HEK293 (cell line): ENCODE data around the gene ADAMTS13.

Experiments used
- CTCF ChIA-PET: fragments of 350-600 bp; formaldehyde crosslinking; extraction: SDS; loops from one replicate; lab custom pipeline; 2021; ENCODE audit warnings: antibody characterized with exemption; lab: Yijun Ruan, JAX
- POLR2A ChIA-PET: fragments of 300-600 bp; formaldehyde crosslinking; extraction: SDS; loops from one replicate; lab custom pipeline; 2020; ENCODE audit warnings: antibody characterized with exemption, inconsistent platforms; lab: Yijun Ruan, JAX
- H3K27ac ChIP-seq: fragments of 200-500 bp; sonication (Bioruptor generic); 2 replicates; pipeline ENCODE4 v1.5.1; 2014; ENCODE audit warnings: low read depth, low read length, control low read depth, inconsistent platforms; ENCODE audit errors: extremely low read depth
- H3K36me3 ChIP-seq, 2 experiments: fragments of 200-500 bp in 1 of 2; sonication (Bioruptor generic) in 1 of 2; 1 replicate in 1 of 2; 2 replicates in 1 of 2; pipeline ENCODE4 v1.5.1; 2014 to 2017; ENCODE audit warnings: inconsistent platforms in 2 of 2, low read length in 2 of 2; ENCODE audit not compliant: control insufficient read depth in 2 of 2, insufficient read depth in 1 of 2
- H3K4me1 ChIP-seq: fragments of 200-500 bp; sonication (Bioruptor generic); 2 replicates; pipeline ENCODE4 v1.5.1; 2014; ENCODE audit warnings: mild to moderate bottlenecking, low read length, inconsistent platforms; ENCODE audit not compliant: control insufficient read depth, insufficient read depth
- H3K4me3 ChIP-seq: 2 replicates; pipeline ENCODE4 v1.5.1; 2011; ENCODE audit warnings: low read depth, mild to moderate bottlenecking, control low read depth, low read length, moderate library complexity
- H3K9me3 ChIP-seq: fragments of 200-500 bp; sonication (Bioruptor generic); 2 replicates; pipeline ENCODE4 v1.5.1; 2014; ENCODE audit warnings: low read depth, low read length, inconsistent platforms; ENCODE audit not compliant: control insufficient read depth, insufficient read depth
- BCL6B ChIP-seq: fragments of 450-650 bp; formaldehyde crosslinking; IDR thresholded peaks from 2 replicates; pipeline ENCODE4 v1.5.1; 2017; ENCODE audit warnings: missing biosample characterization, missing genetic modification characterization
- EGR2 ChIP-seq: fragments of 450-650 bp; formaldehyde crosslinking; IDR thresholded peaks from 2 replicates; pipeline ENCODE4 v1.5.1; 2016; ENCODE audit warnings: low read depth, missing biosample characterization, missing genetic modification characterization
- GLI4 ChIP-seq: fragments of 450-650 bp; formaldehyde crosslinking; IDR thresholded peaks from 2 replicates; pipeline ENCODE4 v1.5.1; 2016; ENCODE audit warnings: missing biosample characterization, missing genetic modification characterization
- GLIS1 ChIP-seq: fragments of 450-650 bp; formaldehyde crosslinking; IDR thresholded peaks from 2 replicates; pipeline ENCODE4 v1.5.1; 2016; ENCODE audit warnings: missing biosample characterization, missing genetic modification characterization
- KLF10 ChIP-seq: fragments of 450-650 bp; IDR thresholded peaks from 2 replicates; pipeline ENCODE4 v1.5.1; 2018; ENCODE audit warnings: missing biosample characterization, mild to moderate bottlenecking, missing genetic modification characterization
- KLF16 ChIP-seq: fragments of 450-650 bp; formaldehyde crosslinking; IDR thresholded peaks from 2 replicates; pipeline ENCODE4 v1.5.1; 2017; ENCODE audit warnings: missing biosample characterization, missing genetic modification characterization
- PRDM1 ChIP-seq: fragments of 450-650 bp; formaldehyde crosslinking; IDR thresholded peaks from 2 replicates; pipeline ENCODE4; 2016; ENCODE audit warnings: missing biosample characterization, missing genetic modification characterization
- ZEB2 ChIP-seq: fragments of 450-650 bp; formaldehyde crosslinking; IDR thresholded peaks from 2 replicates; pipeline ENCODE4 v1.5.1; 2016; ENCODE audit warnings: missing biosample characterization, missing genetic modification characterization
- ZIC2 ChIP-seq: fragments of 450-650 bp; formaldehyde crosslinking; IDR thresholded peaks from 2 replicates; pipeline ENCODE4 v1.5.1; 2016; ENCODE audit warnings: missing biosample characterization, missing genetic modification characterization
- ZNF132 ChIP-seq: fragments of 450-650 bp; formaldehyde crosslinking; IDR thresholded peaks from 2 replicates; pipeline ENCODE4 v1.5.1; 2017; ENCODE audit warnings: missing biosample characterization, missing genetic modification characterization, borderline replicate concordance
- ZNF146 ChIP-seq: fragments of 450-650 bp; formaldehyde crosslinking; IDR thresholded peaks from 2 replicates; pipeline ENCODE4 v1.5.1; 2016; ENCODE audit warnings: missing biosample characterization, missing genetic modification characterization
- ZNF174 ChIP-seq: fragments of 450-650 bp; formaldehyde crosslinking; IDR thresholded peaks from 2 replicates; pipeline ENCODE4 v1.5.0; 2017; ENCODE audit warnings: missing biosample characterization, mild to moderate bottlenecking, missing genetic modification characterization
- ZNF184 ChIP-seq: fragments of 450-650 bp; IDR thresholded peaks from 2 replicates; pipeline ENCODE4 v1.5.1; 2018; ENCODE audit warnings: missing biosample characterization, mild to moderate bottlenecking, missing genetic modification characterization
- ZNF202 ChIP-seq: fragments of 450-650 bp; formaldehyde crosslinking; IDR thresholded peaks from 2 replicates; pipeline ENCODE4 v1.5.1; 2016; ENCODE audit warnings: missing biosample characterization, missing genetic modification characterization, borderline replicate concordance
- ZNF223 ChIP-seq: fragments of 450-650 bp; formaldehyde crosslinking; IDR thresholded peaks from 2 replicates; pipeline ENCODE4 v1.5.1; 2016; ENCODE audit warnings: missing biosample characterization, missing genetic modification characterization
- ZNF23 ChIP-seq: fragments of 450-650 bp; formaldehyde crosslinking; IDR thresholded peaks from 2 replicates; pipeline ENCODE4 v1.5.1; 2016; ENCODE audit warnings: missing biosample characterization, missing genetic modification characterization, borderline replicate concordance
- ZNF248 ChIP-seq: fragments of 450-650 bp; formaldehyde crosslinking; IDR thresholded peaks from 2 replicates; pipeline ENCODE4 v1.5.1; 2017; ENCODE audit warnings: missing biosample characterization, missing genetic modification characterization
- ZNF341 ChIP-seq: fragments of 450-650 bp; formaldehyde crosslinking; IDR thresholded peaks from 2 replicates; pipeline ENCODE4; 2016; ENCODE audit warnings: low read depth, missing biosample characterization, missing genetic modification characterization
- ZNF37A ChIP-seq: fragments of 450-650 bp; IDR thresholded peaks from 2 replicates; pipeline ENCODE4 v1.5.1; 2018; ENCODE audit warnings: missing biosample characterization, missing genetic modification characterization
- ZNF423 ChIP-seq: fragments of 450-650 bp; formaldehyde crosslinking; IDR thresholded peaks from 2 replicates; pipeline ENCODE4 v1.5.1; 2016; ENCODE audit warnings: missing biosample characterization, missing genetic modification characterization
- ZNF473 ChIP-seq: fragments of 450-650 bp; formaldehyde crosslinking; IDR thresholded peaks from 2 replicates; pipeline ENCODE4 v1.5.1; 2017; ENCODE audit warnings: missing biosample characterization, missing genetic modification characterization
- ZNF501 ChIP-seq: fragments of 450-650 bp; formaldehyde crosslinking; IDR thresholded peaks from 2 replicates; pipeline ENCODE4 v1.5.1; 2016; ENCODE audit warnings: missing biosample characterization, missing genetic modification characterization
- ZNF544 ChIP-seq: fragments of 450-650 bp; formaldehyde crosslinking; IDR thresholded peaks from 2 replicates; pipeline ENCODE4 v1.5.0; 2017; ENCODE audit warnings: missing biosample characterization, missing genetic modification characterization
- ZNF548 ChIP-seq: fragments of 450-650 bp; formaldehyde crosslinking; IDR thresholded peaks from 2 replicates; pipeline ENCODE4 v1.5.1; 2016; ENCODE audit warnings: missing biosample characterization, missing genetic modification characterization
- ZNF626 ChIP-seq: fragments of 450-650 bp; sonication (Bioruptor Pico); formaldehyde crosslinking; IDR thresholded peaks from 2 replicates; pipeline ENCODE4 v1.5.1; 2018; ENCODE audit warnings: missing biosample characterization, missing genetic modification characterization, inconsistent platforms
- ZNF629 ChIP-seq: fragments of 450-650 bp; formaldehyde crosslinking; IDR thresholded peaks from 2 replicates; pipeline ENCODE4 v1.5.1; 2017; ENCODE audit warnings: missing biosample characterization, missing genetic modification characterization
- ZNF654 ChIP-seq: fragments of 450-650 bp; formaldehyde crosslinking; IDR thresholded peaks from 2 replicates; pipeline ENCODE4 v1.5.1; 2016; ENCODE audit warnings: low read depth, missing biosample characterization, missing genetic modification characterization
- ZNF660 ChIP-seq: fragments of 450-650 bp; IDR thresholded peaks from 2 replicates; pipeline ENCODE4 v1.5.1; 2018; ENCODE audit warnings: missing biosample characterization, mild to moderate bottlenecking, missing genetic modification characterization
- ZNF664 ChIP-seq: fragments of 450-650 bp; formaldehyde crosslinking; IDR thresholded peaks from 2 replicates; pipeline ENCODE4 v1.5.1; 2016; ENCODE audit warnings: missing biosample characterization, missing genetic modification characterization
- ZNF670 ChIP-seq: fragments of 450-650 bp; formaldehyde crosslinking; IDR thresholded peaks from 2 replicates; pipeline ENCODE4 v1.5.1; 2016; ENCODE audit warnings: missing biosample characterization, missing genetic modification characterization, low read depth
- ZNF707 ChIP-seq: fragments of 450-650 bp; formaldehyde crosslinking; IDR thresholded peaks from 2 replicates; pipeline ENCODE4 v1.5.1; 2016; ENCODE audit warnings: missing biosample characterization, missing genetic modification characterization
- ZNF791 ChIP-seq: fragments of 450-650 bp; formaldehyde crosslinking; IDR thresholded peaks from 2 replicates; pipeline ENCODE4 v1.5.1; 2016; ENCODE audit warnings: missing biosample characterization, missing genetic modification characterization
- TF ChIP-seq, protein P1 (sequence below): fragments of 450-650 bp; formaldehyde crosslinking; IDR thresholded peaks from 2 replicates; pipeline ENCODE4 v1.5.1; 2017; ENCODE audit warnings: missing biosample characterization, missing genetic modification characterization
- TF ChIP-seq, protein P2 (sequence below): fragments of 450-650 bp; formaldehyde crosslinking; IDR thresholded peaks from 2 replicates; pipeline ENCODE4 v1.5.1; 2016; ENCODE audit warnings: missing biosample characterization, missing genetic modification characterization

Gene ADAMTS13

GRCh38 chr9:133406480-133407307 lies 15.5 kb upstream of the ADAMTS13 start:
- H3K9me3 ChIP-seq, result no peaks in the 10 kb centered on the region
- H3K4me1 ChIP-seq, result no peaks in the 10 kb centered on the region
- H3K4me3 ChIP-seq, result no peak overlapping the region
- H3K36me3 ChIP-seq, result peaks cover 5 to 89% of the 10 kb centered on the region in 2 experiments; a peak in 2 of 3 replicates
- ChIA-PET CTCF (interaction anchor here (0.6 to 4.8 kb wide), 8 partner anchors 9 to 151 kb away, joined by 3 to 24 read pairs (median 8); no protein-coding TSS in a partner anchor), POLR2A (no interaction called here)
- no peak overlapping the region for H3K27ac ChIP-seq
- no peak for TF ChIP-seq PRDM1 (tag by site-specific recombination)
- TF ChIP-seq GLI4 (tag by site-specific recombination), result no peak
- no peak for TF ChIP-seq ZNF341 (tag by site-specific recombination)
- no peak for TF ChIP-seq ZEB2 (tag by site-specific recombination)
- no peak for TF ChIP-seq ZNF248
- peak; percentile 57; the same call in 1 of the 2 replicates for TF ChIP-seq ZNF660 (tag by site-specific recombination)
- no peak; the same call in 1 of the 2 replicates for TF ChIP-seq ZNF501 (tag by site-specific recombination)
- TF ChIP-seq ZNF548 (tag by site-specific recombination), result no peak
- TF ChIP-seq, protein P1, sequence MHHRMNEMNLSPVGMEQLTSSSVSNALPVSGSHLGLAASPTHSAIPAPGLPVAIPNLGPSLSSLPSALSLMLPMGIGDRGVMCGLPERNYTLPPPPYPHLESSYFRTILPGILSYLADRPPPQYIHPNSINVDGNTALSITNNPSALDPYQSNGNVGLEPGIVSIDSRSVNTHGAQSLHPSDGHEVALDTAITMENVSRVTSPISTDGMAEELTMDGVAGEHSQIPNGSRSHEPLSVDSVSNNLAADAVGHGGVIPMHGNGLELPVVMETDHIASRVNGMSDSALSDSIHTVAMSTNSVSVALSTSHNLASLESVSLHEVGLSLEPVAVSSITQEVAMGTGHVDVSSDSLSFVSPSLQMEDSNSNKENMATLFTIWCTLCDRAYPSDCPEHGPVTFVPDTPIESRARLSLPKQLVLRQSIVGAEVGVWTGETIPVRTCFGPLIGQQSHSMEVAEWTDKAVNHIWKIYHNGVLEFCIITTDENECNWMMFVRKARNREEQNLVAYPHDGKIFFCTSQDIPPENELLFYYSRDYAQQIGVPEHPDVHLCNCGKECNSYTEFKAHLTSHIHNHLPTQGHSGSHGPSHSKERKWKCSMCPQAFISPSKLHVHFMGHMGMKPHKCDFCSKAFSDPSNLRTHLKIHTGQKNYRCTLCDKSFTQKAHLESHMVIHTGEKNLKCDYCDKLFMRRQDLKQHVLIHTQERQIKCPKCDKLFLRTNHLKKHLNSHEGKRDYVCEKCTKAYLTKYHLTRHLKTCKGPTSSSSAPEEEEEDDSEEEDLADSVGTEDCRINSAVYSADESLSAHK, result no peak
- TF ChIP-seq ZNF791 (tag by site-specific recombination), result no peak
- TF ChIP-seq ZNF174 (tag by site-specific recombination), result no peak
- no peak for TF ChIP-seq ZNF544 (tag by site-specific recombination)
- TF ChIP-seq ZIC2, result peak; percentile 59
- no peak for TF ChIP-seq ZNF223 (tag by site-specific recombination)
- TF ChIP-seq ZNF423 (tag by site-specific recombination), result no peak
- TF ChIP-seq, protein P2, sequence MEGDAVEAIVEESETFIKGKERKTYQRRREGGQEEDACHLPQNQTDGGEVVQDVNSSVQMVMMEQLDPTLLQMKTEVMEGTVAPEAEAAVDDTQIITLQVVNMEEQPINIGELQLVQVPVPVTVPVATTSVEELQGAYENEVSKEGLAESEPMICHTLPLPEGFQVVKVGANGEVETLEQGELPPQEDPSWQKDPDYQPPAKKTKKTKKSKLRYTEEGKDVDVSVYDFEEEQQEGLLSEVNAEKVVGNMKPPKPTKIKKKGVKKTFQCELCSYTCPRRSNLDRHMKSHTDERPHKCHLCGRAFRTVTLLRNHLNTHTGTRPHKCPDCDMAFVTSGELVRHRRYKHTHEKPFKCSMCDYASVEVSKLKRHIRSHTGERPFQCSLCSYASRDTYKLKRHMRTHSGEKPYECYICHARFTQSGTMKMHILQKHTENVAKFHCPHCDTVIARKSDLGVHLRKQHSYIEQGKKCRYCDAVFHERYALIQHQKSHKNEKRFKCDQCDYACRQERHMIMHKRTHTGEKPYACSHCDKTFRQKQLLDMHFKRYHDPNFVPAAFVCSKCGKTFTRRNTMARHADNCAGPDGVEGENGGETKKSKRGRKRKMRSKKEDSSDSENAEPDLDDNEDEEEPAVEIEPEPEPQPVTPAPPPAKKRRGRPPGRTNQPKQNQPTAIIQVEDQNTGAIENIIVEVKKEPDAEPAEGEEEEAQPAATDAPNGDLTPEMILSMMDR (tag by site-specific recombination), result peak; percentile 92
- no peak for TF ChIP-seq ZNF23 (tag by site-specific recombination)
- TF ChIP-seq ZNF629 (tag by site-specific recombination), result peak; percentile 78
- no peak for TF ChIP-seq BCL6B (tag by site-specific recombination)
- TF ChIP-seq ZNF670 (tag by site-specific recombination), result no peak
- no peak for TF ChIP-seq ZNF202 (tag by site-specific recombination)
- TF ChIP-seq ZNF654 (tag by site-specific recombination), result peak; percentile 25; the same call in 1 of the 2 replicates
- no peak for TF ChIP-seq KLF16 (tag by site-specific recombination)
- TF ChIP-seq EGR2, result peak; percentile 72
- TF ChIP-seq ZNF132 (tag by site-specific recombination), result no peak
- no peak for TF ChIP-seq ZNF707 (tag by site-specific recombination)
- TF ChIP-seq ZNF664 (tag by site-specific recombination), result no peak
- TF ChIP-seq GLIS1, result no peak
- TF ChIP-seq ZNF626 (tag by site-specific recombination), result no peak
- no peak for TF ChIP-seq ZNF37A (tag by site-specific recombination)
- TF ChIP-seq ZNF473 (tag by site-specific recombination), result no peak
- no peak for TF ChIP-seq ZNF184 (tag by site-specific recombination)
- no peak for TF ChIP-seq KLF10 (tag by site-specific recombination)
- no peak for TF ChIP-seq ZNF146 (tag by site-specific recombination)
